ENCODE measurements around the gene SEPHS2.

DNA sequence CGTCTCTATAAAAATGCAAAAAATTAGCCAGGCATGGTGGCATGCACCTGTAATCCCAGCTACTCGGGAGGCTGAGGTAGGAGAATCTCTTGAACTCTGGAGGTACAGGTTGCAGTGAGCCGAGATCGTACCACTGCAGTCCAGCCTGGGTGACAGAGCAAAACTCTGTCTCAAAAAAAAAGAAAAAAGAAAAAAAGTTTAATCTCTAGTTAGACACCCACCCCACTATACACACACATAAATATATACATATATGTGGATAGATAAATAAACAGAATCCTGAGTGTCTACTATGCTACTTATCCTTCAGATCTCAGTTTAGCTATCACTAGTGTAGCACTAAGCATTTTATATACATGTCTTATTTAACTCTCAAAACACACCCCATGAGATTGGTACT is 45.6 kb upstream of the SEPHS2 start:
- TF ChIP-seq, protein P1, sequence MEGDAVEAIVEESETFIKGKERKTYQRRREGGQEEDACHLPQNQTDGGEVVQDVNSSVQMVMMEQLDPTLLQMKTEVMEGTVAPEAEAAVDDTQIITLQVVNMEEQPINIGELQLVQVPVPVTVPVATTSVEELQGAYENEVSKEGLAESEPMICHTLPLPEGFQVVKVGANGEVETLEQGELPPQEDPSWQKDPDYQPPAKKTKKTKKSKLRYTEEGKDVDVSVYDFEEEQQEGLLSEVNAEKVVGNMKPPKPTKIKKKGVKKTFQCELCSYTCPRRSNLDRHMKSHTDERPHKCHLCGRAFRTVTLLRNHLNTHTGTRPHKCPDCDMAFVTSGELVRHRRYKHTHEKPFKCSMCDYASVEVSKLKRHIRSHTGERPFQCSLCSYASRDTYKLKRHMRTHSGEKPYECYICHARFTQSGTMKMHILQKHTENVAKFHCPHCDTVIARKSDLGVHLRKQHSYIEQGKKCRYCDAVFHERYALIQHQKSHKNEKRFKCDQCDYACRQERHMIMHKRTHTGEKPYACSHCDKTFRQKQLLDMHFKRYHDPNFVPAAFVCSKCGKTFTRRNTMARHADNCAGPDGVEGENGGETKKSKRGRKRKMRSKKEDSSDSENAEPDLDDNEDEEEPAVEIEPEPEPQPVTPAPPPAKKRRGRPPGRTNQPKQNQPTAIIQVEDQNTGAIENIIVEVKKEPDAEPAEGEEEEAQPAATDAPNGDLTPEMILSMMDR (IDR thresholded peaks at IDR 0.05): no peak
- TF ChIP-seq POLR2A (IDR thresholded peaks at IDR 0.05): no peak

All from suprapubic skin (tissue), 3 donors.